Right ventricle myocardium inferior (tissue), 1 donor: ENCODE data around the gene EXOC7. TPM values are rescaled to one million over a fixed set of nuclear protein-coding genes. Genes with fewer than 3 reads are reported as not detected.
"Not testable (repeated sequence)": the region's sequence is repeated elsewhere in the genome, so short reads cannot be mapped to it uniquely, and the experiment has no call there.

Experiments used
- ATAC-seq: fragments of 200-7000 bp; cut with Tn5 transposase; one replicate; pipeline ENCODE4 v1.9.1; 2020; ENCODE audit warnings: mild to moderate bottlenecking, moderate library complexity
- DNase-seq: peaks from one replicate; pipeline ENCODE4 v3.0.0; 2021; ENCODE audit errors: missing footprints
- intact Hi-C: fragments of 100-400 bp; cut with DNase I; formaldehyde crosslinking; loops from one replicate; pipeline ENCODE4 v1.11.0; 2022
- total RNA-seq: library from RNA; stranded (reverse); fragmentation: NEBNext Ultra II Directional; extraction: Animal tissue kit (Norgen Biotek cat#: 25700); gene quantifications from one replicate; pipeline ENCODE4 v1.2.1, GENCODE V29; 2021
- donor health status: DM: no; HTN: yes; CAD: no; lungs with severe emphysema.

Gene EXOC7
- total RNA-seq, 1 donor from 2014 or later, result 70.9 TPM

DNA sequence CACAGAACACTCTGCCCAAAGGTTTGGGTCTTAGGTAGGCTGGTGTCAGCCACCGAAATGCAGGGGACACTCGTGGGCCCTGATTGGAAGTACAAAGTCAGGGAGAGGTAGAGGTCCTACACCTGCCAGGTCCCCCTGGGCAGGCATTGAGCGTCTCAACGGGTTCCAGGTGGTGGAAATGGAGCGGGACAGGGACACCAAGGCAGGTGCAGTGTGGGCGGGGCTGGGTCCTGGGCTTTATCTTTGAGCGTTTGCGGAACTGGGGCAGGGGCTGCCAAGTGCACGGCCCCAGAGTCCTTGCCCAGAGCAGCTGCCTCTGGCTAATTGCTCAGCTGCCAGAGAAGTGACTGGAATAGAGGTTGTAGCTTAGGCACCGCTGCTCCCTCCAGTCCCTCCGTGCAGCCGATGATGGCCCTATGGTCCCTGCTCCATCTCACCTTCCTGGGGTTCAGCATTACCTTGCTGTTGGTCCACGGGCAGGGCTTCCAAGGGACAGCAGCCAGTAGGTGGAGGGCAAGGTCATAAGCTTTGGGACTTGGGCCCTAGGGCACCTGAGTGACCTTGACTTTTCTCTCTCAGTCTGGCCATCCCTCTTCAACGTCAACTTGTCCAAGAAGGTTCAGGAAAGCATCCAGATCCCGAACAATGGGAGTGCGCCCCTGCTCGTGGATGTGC, 24.6 kb downstream of the EXOC7 start, which contains the start of gene ZACN:
Gene ZACN (plus strand): TSS at position 323 of the 675 bp plus-strand sequence. CDS start 83 bp downstream, at position 406.
- DNase-seq (no peak), ATAC-seq (no peak)
- intact Hi-C loops, result no loop called here

- intact Hi-C loops, ATAC-seq, DNase-seq: not testable (repeated sequence)
Measured at GRCh38 chr17:76078370-76078769, 25.2 kb downstream of the EXOC7 start.

DNA sequence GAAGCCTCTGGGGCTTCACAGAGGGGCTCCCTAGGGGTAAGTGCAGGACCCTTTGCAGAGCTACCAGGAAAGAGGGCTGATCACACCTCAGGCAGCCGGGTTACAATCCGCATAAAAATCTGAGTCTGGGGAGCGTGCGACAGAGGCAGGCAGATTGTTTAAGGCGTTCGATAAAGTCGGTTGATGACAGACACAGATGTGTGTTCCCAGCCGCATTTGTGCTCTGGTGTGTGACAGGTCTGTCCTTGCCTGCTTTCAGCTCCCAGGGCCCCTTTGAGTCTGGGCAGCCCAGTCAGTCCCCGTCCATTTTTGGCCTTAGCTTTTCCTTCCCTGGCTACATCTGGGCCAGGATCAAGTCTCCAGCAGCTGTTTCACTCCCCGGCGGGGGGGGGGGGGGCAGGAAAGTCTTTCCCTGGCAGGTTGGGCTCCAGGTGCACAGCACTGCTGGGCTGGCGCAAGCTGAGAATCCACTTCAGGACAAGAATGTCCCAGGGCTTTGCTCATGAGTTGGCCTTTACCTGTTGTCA, 25.9 kb downstream of the EXOC7 start:
- intact Hi-C loops, result no loop called here
- DNase-seq (no peak), ATAC-seq (no peak)

- DNase-seq, result no peak
Measured at GRCh38 chr17:76076765-76077583, 26.6 kb downstream of the EXOC7 start.

DNA sequence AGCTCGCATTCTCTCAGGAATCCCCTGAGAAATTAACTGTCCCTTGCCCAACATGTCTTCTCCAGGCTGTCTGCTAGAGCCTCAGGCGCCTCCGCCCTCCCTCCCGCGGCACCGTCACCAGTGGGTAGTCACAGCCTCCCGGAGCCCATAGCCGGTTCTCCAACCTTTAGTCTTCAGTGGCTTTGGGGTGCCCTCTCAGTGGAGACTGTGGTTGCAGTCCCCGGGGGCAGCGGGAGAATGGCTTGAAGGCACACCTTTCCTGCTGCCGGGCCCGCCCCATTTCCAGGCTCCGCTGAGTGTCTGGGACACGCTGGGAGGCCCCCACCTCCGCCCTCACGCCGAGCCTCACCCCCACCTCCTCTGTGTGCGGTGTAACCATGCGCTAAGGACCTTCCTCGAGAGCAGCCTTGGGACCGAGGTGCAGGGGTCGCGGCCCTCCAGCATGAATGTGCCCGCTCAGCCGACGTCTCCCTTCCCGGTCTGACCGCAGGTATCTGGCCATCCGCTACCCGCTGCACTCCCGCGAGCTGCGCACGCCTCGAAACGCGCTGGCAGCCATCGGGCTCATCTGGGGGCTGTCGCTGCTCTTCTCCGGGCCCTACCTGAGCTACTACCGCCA, 27.3 kb downstream of the EXOC7 start:
- intact Hi-C loops, result no loop called here
- DNase-seq (no peak), ATAC-seq (no peak)

More at GRCh38 chr17:76076765-76077583, 26.6 kb downstream of the EXOC7 start:
- ATAC-seq, result no peak
- intact Hi-C loops, result no loop called here

DNA sequence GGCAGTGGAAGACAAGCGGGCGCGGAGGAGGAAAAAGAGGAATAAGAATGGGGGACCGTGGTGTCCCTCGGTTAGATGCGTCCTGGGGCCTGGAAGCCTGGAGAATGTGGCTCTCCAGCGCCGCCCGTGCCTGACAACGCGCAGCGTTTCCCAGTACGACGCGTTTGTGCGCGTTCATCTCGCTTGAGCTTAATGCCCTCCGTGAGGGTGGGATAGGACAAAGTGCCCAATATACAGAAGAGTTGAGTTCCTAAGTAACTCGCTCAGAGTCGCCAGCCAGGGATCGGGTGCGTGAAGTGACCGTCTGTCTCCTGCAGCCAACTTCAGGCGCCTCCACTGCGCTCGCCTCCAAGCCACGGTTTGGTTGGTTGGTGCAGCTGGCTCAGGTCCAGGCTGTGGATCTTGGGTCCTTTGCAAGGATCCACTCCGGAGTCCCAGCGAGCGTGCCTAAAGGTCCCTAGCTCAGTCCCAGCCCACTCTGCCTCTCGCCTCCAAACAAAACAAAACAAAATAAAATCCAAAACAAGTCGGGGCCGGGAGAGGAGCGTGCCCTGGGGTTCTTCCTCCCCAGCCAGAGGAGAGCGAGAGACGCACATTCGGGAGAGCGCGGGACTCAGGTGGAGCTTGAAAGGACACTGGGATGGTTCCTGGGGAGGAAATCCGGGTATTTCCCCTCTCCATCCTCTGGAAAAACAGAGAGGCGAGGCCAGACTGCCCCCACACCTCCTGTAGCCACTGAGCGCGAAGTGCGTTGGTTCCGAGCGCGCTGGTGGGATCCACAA, 28.0 kb downstream of the EXOC7 start:
- intact Hi-C loops, result no loop called here
- DNase-seq (no peak), ATAC-seq (no peak)

DNA sequence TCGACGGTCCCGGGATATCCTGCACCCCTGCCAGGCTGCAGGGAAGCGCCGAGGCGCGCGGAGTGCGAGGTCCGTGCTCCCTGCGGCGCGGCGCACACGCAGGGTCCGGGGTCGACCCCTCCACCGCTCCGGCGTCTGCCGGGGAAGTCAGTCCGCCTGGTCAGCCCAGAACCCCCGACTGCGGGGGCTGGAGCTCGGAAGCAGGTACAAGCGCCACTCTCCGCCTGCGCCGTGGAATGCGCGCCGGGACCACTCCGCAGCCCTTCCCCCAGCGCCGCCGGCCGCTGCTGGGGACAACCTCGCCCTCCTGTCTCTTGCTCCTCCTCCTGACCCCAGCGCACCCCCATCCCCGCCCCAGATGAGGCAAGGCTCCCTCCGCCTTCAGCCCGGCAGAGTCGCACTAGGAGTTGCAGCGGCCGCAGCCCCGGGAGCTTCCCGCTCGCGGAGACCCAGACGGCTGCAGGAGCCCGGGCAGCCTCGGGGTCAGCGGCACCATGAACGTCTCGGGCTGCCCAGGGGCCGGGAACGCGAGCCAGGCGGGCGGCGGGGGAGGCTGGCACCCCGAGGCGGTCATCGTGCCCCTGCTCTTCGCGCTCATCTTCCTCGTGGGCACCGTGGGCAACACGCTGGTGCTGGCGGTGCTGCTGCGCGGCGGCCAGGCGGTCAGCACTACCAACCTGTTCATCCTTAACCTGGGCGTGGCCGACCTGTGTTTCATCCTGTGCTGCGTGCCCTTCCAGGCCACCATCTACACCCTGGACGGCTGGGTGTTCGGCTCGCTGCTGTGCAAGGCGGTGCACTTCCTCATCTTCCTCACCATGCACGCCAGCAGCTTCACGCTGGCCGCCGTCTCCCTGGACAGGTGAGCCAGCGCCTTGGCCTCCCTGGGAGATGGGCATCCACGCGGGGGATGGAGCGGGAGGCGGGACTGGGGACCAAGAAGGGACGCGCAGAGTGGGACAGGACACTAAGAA, 28.9 kb downstream of the EXOC7 start, which contains the start of gene GALR2:
Gene GALR2 (plus strand): TSS at position 392 of the 974 bp plus-strand sequence. CDS start 103 bp downstream, at position 495.
- ATAC-seq (no peak), DNase-seq (no peak)
- intact Hi-C loops, result no loop called here

DNA sequence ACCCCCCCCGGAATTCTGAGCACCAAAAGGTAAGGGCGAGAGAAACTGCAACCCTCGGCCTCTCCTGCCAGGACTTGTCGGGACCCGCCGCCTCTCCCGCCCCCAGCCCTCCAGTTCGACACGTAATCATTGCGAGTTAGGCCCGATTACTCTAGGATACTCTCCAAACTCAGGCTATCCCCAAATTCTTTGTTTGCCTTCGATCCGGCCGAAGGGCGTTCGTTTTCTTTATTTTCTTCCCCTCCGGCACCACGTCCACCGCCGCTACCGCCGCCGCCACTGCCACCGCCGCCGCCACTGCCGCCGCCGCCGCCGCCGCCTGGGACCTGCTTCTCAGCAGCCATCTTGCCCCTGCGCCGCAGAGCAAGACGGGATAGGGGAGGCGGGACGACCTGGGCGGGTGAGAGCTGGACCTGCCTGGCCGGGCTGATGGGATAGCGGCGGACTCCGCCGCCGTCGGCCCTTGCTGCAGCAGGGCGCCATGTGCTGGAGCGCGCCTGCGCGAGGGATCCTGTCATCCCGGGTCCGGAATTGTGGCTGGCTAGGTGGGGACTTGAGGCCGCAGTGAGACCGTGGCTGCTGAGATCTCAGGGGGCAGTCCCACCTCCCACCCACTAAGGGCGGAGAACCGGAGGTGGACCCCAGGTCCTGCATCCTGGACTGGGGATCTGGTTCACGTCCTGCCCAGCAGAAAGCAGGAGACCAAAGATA, 31.3 kb downstream of the EXOC7 start, which contains the start of gene SRP68:
Gene SRP68 (minus strand): TSS at position 370 of the 711 bp plus-strand sequence. CDS start 26 bp downstream, at position 344.
- intact Hi-C loops, result no loop called here
- DNase-seq, result peak; percentile 95
- peak; percentile 100 for ATAC-seq

GRCh38 chr17:76071531-76072147, 31.9 kb downstream of the EXOC7 start:
- DNase-seq (no peak), ATAC-seq (no peak)
- intact Hi-C loops, result no loop called here

GRCh38 chr17:76065775-76066174, 37.8 kb downstream of the EXOC7 start:
- intact Hi-C loops, result no loop called here
- ATAC-seq, result no peak
- DNase-seq, result no peak

GRCh38 chr17:76063875-76064546, 39.6 kb downstream of the EXOC7 start:
- ATAC-seq (no peak), DNase-seq (no peak)
- intact Hi-C loops, result no loop called here

DNA sequence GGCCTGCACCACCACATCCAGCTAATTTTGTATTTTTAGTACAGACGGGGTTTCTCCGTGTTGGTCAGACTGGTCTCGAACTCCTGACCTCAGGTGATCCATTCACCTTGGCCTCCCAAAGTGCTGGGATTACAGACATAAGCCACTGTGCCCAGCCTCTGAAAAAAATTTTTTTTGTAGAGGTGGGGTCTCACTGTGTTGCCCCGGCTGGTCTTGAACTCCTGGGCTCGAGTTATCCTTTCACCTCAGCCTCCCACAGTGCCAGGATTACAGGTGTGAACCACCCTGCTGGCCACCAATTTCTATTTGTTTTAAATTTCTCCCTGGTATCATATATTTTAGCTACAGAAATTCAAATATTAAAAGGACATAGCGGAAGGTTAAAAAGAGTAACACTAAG, 45.3 kb downstream of the EXOC7 start:
- intact Hi-C loops, DNase-seq, ATAC-seq: not testable (repeated sequence)

GRCh38 chr17:76056882-76057281, 46.7 kb downstream of the EXOC7 start:
- intact Hi-C loops, result no loop called here
- DNase-seq (no peak), ATAC-seq (no peak)

DNA sequence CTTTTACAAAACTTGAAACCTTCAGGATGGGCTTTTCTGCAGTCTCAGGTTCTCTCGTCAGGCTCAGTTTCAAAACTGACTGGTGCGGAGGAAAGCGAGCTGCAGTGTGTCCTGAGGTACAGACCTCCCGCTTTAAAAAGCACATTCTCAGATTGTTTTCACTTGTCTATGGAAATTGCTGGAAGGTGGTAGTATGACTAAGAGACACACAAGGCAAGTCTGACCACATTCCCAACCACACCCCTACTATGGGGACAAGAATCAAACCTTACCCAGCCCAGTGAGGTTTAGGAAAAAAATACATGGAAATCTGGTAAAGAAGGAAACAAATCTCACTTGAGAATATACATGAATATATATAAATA, 49.5 kb downstream of the EXOC7 start:
- intact Hi-C loops, result no loop called here
- ATAC-seq (no peak), DNase-seq (no peak)

DNA sequence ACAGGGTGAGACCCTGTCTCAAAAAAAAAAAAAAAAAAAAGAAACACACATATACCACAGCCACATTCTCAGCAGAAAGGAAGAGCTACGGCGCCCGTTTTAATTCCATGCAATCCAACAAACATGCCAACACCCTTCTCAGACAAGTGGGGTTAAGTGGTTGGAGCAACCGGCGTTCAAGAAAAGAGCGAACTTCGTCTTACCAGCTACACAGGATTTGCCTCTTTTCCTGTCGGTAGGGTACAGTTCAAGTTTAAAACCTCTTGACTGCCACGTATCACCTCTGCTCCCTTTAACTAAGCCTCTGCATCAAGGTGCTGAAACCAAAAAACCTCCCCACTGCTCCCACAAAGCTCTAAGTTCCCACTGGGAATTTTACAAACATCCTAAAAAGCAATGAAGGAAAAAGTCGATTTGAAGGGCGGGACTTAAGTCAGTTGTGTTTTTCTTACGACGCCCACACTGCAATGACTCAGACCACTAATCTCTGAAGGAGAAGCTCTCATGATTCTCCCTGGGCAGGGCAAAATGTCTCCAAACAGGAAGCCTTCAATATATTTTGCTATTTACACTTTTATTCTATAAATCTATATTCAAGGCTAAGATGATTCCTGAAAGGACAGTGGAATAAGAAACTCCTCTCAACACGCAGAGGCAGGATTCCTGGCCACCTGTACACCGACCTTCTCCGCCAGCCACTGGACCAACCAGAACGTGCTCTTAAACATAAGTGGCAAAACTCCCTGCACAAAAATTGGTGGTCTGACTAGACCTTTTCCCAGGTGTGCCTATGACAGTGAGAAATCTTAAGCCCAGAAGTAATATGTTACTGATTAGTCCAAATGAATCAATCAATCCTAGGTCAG, 50.1 kb downstream of the EXOC7 start:
- intact Hi-C loops, result no loop called here
- ATAC-seq (no peak), DNase-seq (no peak)
